ENCODE measurements around the gene AP2B1. TPM values are rescaled to one million over a fixed set of nuclear protein-coding genes. Genes with fewer than 3 reads are reported as not detected.

Gene AP2B1
- total RNA-seq, 1 experiment from 2014 or later, result 195 TPM

DNA sequence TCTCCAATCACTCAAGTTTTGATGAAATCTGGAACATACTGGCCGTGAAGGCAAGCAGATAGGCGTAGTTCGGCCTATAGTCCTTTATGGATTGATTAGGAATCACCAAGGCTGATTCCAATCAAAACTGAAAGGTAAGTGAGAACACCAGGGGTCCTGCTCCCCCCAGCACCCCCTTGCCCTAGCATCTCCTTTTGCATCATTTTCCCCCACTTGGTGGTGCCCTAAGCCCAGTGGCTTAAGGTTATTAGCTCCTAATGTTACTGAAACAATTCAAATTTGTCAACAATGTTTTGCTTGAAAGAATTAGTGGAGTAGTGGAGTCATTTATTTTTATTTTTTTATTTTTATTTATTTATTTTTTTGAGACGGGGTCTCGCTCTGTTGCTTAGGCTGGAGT is 31.4 kb upstream of the AP2B1 start:
- ChIA-PET POLR2A (interaction anchor here (0.6 to 1.0 kb wide), 3 partner anchors 24 to 542 kb away, joined by 3 to 10 read pairs (median 3); no protein-coding TSS in a partner anchor), CTCF (interaction anchor here (0.7 to 1.4 kb wide), 6 partner anchors 58 to 209 kb away, joined by 3 to 7 read pairs (median 4); no protein-coding TSS in a partner anchor)
- Mint-ChIP-seq H3K4me1 (peaks cover 11% of the 10 kb centered on the region), H3K4me3 (no peak overlapping the region), H3K9me3 (no peaks in the 10 kb centered on the region), H3K27me3 (ENCODE audit: low read depth) (peaks cover 19% of the 10 kb centered on the region), H3K36me3 (no peaks in the 10 kb centered on the region), H3K27ac (no peak overlapping the region)
- ATAC-seq (no peak), DNase-seq (ENCODE audit: low spot score) (no peak)
- TF ChIP-seq, protein P1, sequence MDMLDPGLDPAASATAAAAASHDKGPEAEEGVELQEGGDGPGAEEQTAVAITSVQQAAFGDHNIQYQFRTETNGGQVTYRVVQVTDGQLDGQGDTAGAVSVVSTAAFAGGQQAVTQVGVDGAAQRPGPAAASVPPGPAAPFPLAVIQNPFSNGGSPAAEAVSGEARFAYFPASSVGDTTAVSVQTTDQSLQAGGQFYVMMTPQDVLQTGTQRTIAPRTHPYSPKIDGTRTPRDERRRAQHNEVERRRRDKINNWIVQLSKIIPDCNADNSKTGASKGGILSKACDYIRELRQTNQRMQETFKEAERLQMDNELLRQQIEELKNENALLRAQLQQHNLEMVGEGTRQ (CRISPR knock-in tag; IDR thresholded peaks at IDR 0.05), result no peak
- no peak for TF ChIP-seq GRHL2 (CRISPR knock-in tag; IDR thresholded peaks at IDR 0.05; ENCODE audit: insufficient replicate concordance, severe bottlenecking)
- no peak for TF ChIP-seq MYBL2 (CRISPR knock-in tag; IDR thresholded peaks at IDR 0.05)
- no peak for TF ChIP-seq ZNF263 (CRISPR knock-in tag; IDR thresholded peaks at IDR 0.05; ENCODE audit: low read depth)
- no peak for TF ChIP-seq ZNF532 (CRISPR knock-in tag; IDR thresholded peaks at IDR 0.05; ENCODE audit: borderline replicate concordance)
- TF ChIP-seq KAT7 (CRISPR knock-in tag; IDR thresholded peaks at IDR 0.05; ENCODE audit: borderline replicate concordance), result no peak
- TF ChIP-seq NFATC4 (CRISPR knock-in tag; IDR thresholded peaks at IDR 0.05), result no peak
- TF ChIP-seq GABPB1 (CRISPR knock-in tag; IDR thresholded peaks at IDR 0.05), result no peak
- TF ChIP-seq ZNF317 (CRISPR knock-in tag; IDR thresholded peaks at IDR 0.05; ENCODE audit: borderline replicate concordance, low read depth), result no peak
- TF ChIP-seq ZNF138 (CRISPR knock-in tag; conservative IDR thresholded peaks at IDR 0.05), result no peak
- TF ChIP-seq E2F4 (CRISPR knock-in tag; IDR thresholded peaks at IDR 0.05; ENCODE audit: borderline replicate concordance, low read depth), result no peak
- no peak for TF ChIP-seq PRRX2 (CRISPR knock-in tag; IDR thresholded peaks at IDR 0.05)
- TF ChIP-seq ETV6 (CRISPR knock-in tag; IDR thresholded peaks at IDR 0.05), result no peak
- no peak for TF ChIP-seq IRF1 (CRISPR knock-in tag; IDR thresholded peaks at IDR 0.05)

DNA sequence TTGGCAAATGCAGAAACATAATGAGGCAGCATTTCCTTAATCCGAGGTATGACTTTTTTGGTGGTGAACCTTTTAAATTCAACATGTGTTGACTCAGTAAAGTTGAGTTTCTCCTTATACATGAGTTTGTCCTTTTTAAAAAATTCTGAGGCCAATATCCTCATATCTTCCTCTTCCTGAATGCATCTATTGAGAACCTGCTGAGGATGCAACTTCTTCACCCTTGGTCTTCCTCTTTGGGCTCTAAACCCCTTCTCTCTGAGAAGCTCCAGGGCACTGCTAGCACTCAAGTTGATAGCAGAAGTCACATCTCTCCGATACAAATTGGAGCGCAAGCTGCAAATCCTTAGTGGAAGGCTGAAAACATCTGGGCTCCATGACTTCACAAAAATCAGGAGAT is 29.8 kb upstream of the AP2B1 start:
- Mint-ChIP-seq H3K4me3 (no peak overlapping the region), H3K4me1 (no peaks in the 10 kb centered on the region), H3K36me3 (no peaks in the 10 kb centered on the region), H3K9me3 (no peaks in the 10 kb centered on the region), H3K27me3 (ENCODE audit: low read depth) (peaks cover 19% of the 10 kb centered on the region), H3K27ac (no peak overlapping the region)
- POLR2A ChIA-PET, result no interaction called here
- DNase-seq (ENCODE audit: low spot score) (no peak), ATAC-seq (no peak)
- CTCF ChIA-PET, result no interaction called here
- TF ChIP-seq SP1 (CRISPR knock-in tag; conservative IDR thresholded peaks at IDR 0.05) (no peak), ARID4B (CRISPR knock-in tag; IDR thresholded peaks at IDR 0.05; ENCODE audit: borderline replicate concordance) (no peak), ZNF263 (CRISPR knock-in tag; IDR thresholded peaks at IDR 0.05; ENCODE audit: low read depth) (no peak), CDX4 (CRISPR knock-in tag; IDR thresholded peaks at IDR 0.05; ENCODE audit: borderline replicate concordance) (no peak), ESRRA (CRISPR knock-in tag; IDR thresholded peaks at IDR 0.05; ENCODE audit: borderline replicate concordance) (no peak), FOXK1 (CRISPR knock-in tag; IDR thresholded peaks at IDR 0.05) (no peak)
- TF ChIP-seq, protein P2, sequence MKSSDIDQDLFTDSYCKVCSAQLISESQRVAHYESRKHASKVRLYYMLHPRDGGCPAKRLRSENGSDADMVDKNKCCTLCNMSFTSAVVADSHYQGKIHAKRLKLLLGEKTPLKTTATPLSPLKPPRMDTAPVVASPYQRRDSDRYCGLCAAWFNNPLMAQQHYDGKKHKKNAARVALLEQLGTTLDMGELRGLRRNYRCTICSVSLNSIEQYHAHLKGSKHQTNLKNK (CRISPR knock-in tag; IDR thresholded peaks at IDR 0.05), result no peak
- TF ChIP-seq, protein P3, sequence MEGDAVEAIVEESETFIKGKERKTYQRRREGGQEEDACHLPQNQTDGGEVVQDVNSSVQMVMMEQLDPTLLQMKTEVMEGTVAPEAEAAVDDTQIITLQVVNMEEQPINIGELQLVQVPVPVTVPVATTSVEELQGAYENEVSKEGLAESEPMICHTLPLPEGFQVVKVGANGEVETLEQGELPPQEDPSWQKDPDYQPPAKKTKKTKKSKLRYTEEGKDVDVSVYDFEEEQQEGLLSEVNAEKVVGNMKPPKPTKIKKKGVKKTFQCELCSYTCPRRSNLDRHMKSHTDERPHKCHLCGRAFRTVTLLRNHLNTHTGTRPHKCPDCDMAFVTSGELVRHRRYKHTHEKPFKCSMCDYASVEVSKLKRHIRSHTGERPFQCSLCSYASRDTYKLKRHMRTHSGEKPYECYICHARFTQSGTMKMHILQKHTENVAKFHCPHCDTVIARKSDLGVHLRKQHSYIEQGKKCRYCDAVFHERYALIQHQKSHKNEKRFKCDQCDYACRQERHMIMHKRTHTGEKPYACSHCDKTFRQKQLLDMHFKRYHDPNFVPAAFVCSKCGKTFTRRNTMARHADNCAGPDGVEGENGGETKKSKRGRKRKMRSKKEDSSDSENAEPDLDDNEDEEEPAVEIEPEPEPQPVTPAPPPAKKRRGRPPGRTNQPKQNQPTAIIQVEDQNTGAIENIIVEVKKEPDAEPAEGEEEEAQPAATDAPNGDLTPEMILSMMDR (IDR thresholded peaks at IDR 0.05), result no peak
